DLD1 (cell line): ENCODE data around the gene SPRYD4.

ENCODE experiments used
- in situ Hi-C: cut with HindIII; loops from 2 replicates; pipeline ENCODE4 v1.10.0; 2017; ENCODE audit warnings: low sequenced_read_pairs

The SPRYD4 gene

DNA sequence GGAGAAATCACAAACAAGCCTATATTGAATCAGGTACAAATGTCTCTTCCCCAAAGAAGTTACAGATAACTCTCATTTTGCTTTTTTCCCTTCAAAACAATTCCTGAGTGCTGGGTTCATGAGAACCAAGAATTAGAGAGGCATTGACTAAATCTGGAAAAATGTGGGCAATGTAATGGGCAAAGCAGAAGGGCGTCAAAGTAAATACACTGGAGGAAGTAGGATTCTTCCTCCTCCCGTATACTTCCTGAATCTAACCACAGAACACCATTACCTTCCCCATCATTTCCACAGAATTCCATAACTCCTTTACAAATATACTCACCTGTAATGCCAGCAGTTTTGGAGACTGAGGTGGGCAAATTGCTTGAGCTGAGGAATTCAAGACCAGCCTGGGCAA lies 50.2 kb downstream of the SPRYD4 start:
- in situ Hi-C loops = loop anchor here (25.0 kb wide), 1 partner anchor 94 kb away; no protein-coding TSS in a partner anchor

DNA sequence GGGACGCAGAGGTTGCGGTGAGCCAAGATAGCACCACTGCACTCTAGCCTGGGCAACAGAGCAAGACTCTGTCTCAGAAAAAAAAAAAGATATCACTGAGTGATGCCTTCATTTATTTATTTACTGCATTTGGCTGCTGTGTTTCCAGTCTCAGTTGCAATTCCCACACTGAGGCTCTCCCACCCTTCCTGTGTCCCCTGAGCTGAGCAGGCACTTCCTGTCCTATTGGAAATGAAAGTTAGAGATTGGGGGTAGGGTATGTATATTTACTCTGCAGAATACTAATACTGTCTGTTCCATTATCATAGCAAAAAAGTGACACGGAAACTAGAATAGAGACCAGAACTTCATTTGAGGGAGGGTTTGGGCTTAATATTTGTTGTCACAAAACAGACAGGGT lies 51.7 kb downstream of the SPRYD4 start:
- in situ Hi-C loops = loop anchor here (25.0 kb wide), 1 partner anchor 92 kb away; no protein-coding TSS in a partner anchor

DNA sequence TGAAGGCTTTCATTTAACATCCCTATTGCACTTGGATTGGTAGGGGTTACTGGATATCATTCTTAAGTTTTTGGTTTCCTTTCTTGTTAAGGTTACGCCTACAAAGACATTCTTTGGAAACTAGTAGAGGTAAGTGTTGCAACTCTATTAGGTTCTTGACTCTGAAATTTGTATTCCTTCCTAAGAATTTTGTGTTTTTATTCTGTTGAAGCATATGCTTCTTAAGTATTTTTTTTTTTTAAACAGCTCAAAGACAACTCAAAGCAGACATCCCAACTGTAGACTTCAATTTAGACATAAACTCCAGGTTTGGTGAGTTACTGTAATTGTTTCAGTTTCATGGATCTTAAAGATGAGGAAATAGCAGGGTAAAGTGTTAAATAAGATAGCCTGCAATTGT lies 52.1 kb downstream of the SPRYD4 start:
- in situ Hi-C loops = loop anchor here (25.0 kb wide), 1 partner anchor 92 kb away; no protein-coding TSS in a partner anchor

DNA sequence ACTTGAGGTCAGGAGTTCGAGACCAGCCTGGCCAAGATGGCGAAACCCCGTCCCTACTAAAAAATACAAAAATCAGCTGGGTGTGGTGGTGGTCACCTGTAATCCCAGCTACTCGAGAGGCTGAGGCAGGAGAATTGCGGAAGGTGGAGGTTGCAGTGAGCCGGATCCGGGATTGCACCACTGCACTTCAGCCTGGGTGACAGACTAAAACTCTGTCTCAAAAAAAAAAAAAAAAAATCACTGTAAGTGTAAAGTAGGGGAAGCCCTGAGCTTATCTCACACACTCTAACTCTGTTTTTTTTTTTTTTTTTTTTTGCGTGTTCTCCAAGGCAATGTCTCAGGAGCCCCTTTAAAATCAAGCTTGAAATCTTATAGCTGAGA lies 52.8 kb downstream of the SPRYD4 start:
- in situ Hi-C loops = loop anchor here (25.0 kb wide), 1 partner anchor 91 kb away; no protein-coding TSS in a partner anchor

DNA sequence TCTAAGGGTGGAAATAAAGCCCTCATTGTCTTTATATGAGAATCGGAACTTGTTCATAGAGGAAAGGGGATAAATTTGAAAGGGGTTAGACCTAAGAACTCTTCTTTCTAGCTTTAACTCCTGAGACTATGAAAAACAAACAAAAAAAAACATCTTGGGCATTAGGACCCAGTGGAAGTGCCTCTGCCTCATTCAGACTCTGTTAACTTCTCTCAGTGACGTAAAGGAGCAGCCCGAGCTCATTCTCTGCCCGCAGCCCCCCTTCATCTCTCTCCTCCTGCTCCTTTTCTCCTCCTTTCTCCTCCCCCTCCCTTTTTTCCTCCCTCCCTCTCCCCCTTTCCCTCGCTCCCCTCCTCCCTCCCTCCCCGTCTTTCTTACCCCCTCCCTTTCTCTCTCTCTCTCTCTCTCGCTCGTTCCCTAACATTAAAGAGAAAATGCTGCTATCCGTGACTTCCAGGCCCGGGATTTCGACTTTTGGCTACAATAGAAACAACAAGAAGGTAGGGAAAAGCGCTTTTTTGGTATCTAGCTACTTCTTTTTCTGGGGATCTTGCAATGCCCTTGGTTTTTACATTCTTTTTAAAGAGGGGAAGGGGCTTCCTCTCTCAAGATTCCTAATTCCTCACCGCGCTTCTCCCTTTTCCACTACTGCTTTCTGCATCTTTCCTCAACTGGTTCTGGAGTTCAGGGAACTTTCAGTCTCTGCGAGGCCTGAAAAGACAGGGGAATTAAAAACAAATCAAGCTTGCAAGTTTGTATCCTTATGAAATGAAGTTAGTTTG lies 53.4 kb downstream of the SPRYD4 start, which contains the start of gene RBMS2:
Gene RBMS2 (plus strand): TSS at position 231 of the 782 bp plus-strand sequence. CDS start 204 bp downstream, at position 435.
- in situ Hi-C loops = loop anchor here (25.0 kb wide), 1 partner anchor 91 kb away; no protein-coding TSS in a partner anchor

DNA sequence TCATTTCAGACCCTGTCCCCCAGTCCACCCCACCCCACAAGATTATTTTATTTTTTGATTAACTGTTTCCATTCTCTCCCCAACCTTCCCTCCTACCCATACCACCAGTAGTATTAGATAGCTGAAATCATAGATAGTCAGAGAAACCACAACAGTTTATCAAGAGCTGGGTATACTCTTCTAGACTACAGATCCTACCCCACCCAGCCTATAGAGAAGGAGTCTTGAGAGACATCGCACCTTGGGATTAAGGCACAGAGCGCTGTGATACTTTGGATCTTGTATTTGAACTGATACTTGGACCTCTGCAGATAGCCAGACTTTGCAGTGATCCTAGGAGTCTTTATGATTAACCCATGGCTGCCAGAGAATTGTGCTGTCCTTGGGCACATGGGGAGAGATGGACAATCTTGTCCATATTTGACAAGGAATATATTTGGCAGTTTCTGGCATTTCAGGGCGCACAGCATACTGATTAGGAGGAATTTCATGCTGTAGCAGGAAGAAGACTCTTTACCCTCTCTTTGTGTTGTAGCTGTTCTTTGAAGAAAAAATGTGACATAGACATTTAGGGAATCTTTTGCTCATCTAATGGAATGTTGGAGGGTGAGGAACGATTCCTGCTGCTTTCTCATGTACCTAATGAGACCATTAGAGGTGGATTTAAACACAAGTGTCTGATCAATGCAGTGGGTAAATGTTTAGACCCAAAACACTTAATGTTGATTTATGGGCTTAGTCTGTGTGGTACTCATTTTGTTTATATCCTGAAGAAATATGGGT lies 54.2 kb downstream of the SPRYD4 start:
- in situ Hi-C loops = loop anchor here (25.0 kb wide), 1 partner anchor 90 kb away; no protein-coding TSS in a partner anchor

DNA sequence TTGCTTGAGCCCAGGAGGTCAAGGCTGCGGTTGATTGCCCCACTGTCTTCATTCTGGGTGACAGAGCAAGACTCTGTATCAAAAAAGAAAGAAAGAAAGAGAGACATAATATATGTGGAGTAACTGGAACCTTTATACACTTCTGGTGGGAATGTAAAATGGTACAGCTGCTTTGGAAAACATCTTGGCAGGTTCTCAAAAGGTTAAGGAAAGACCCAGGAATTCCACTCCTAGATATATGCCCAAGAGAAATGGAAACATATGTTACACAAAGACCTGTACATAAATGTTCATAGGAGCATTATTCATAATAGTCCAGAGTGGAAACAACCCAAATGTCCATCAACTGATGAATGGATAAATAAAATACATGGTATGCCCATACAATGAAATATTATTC lies 60.5 kb downstream of the SPRYD4 start:
- in situ Hi-C loops = no loop called here
